ENCODE measurements around the gene FZD4. TPM values are rescaled to one million over a fixed set of nuclear protein-coding genes. Genes with fewer than 3 reads are reported as not detected.

FZD4 gene
- total RNA-seq, 1 experiment from 2014 or later = 4.5 TPM

GRCh38 chr11:86941871-86942599, 13.2 kb downstream of the FZD4 start:
- no peak overlapping the region for H2BK12ac ChIP-seq (ENCODE audit: insufficient read length, low read depth, low read length)
- TF ChIP-seq CTCF (conservative IDR thresholded peaks at IDR 0.05) = no peak
- H3K9me3 ChIP-seq (ENCODE audit: control insufficient read depth, low read depth, low read length) = no peaks in the 10 kb centered on the region
- H3K14ac ChIP-seq (ENCODE audit: insufficient read depth, low read length) = no peak overlapping the region
- H3K79me2 ChIP-seq (ENCODE audit: insufficient read depth, low read length) = no peaks in the 10 kb centered on the region
- no peak overlapping the region for H3T11ph ChIP-seq (ENCODE audit: low read length)
- H2AK5ac ChIP-seq (ENCODE audit: insufficient read length, low read length) = no peak overlapping the region
- H3K79me1 ChIP-seq (ENCODE audit: insufficient read depth, low read depth, low read length, poor library complexity, severe bottlenecking) = no peaks in the 10 kb centered on the region
- no peak overlapping the region for H3K4ac ChIP-seq (ENCODE audit: low read depth, low read length)
- Mint-ChIP-seq H3K27me3 (ENCODE audit: low read depth) (no peaks in the 10 kb centered on the region), H3K9me3 (no peaks in the 10 kb centered on the region), H3K27ac (no peak overlapping the region), H3K4me3 (no peak overlapping the region), H3K36me3 (ENCODE audit: insufficient read depth in 1 of 3, low read depth in 3 of 3) (peaks cover 0 to 8% (median 0%) of the 10 kb centered on the region in 3 experiments; a peak in 1 of 7 replicates), H3K4me1 (peaks cover 22 to 23% of the 10 kb centered on the region in 2 experiments)
- no peak overlapping the region for H3K56ac ChIP-seq (ENCODE audit: insufficient read length, low read depth, low read length)
- H3K27ac ChIP-seq (ENCODE audit: insufficient read length, low read depth, low read length) = no peak overlapping the region
- WGBS (ENCODE audit: extremely low coverage, insufficient read length, low lambda C conversion rate) = no CpG with 5 or more reads among the region's 4 CpGs
- H4K8ac ChIP-seq (replicated peaks; ENCODE audit: insufficient read length, low read depth, low read length) = no peak overlapping the region
- no peak overlapping the region for H4K91ac ChIP-seq (ENCODE audit: insufficient read length, low read depth, low read length)
- no peak overlapping the region for H3K23ac ChIP-seq (ENCODE audit: insufficient read length, low read depth, low read length)
- no peaks in the 10 kb centered on the region for H3K23me2 ChIP-seq (ENCODE audit: insufficient read length, low read depth, low read length, poor library complexity, severe bottlenecking)
- H2BK20ac ChIP-seq (ENCODE audit: low read depth, low read length, poor library complexity, severe bottlenecking) = no peak overlapping the region
- no peak overlapping the region for H3K18ac ChIP-seq (ENCODE audit: insufficient read length, low read depth, low read length)
- H4K20me1 ChIP-seq (ENCODE audit: control insufficient read depth, insufficient read depth, insufficient read length) = no peaks in the 10 kb centered on the region
- H3K4me2 ChIP-seq (ENCODE audit: insufficient read depth, insufficient read length, low read length) = no peak overlapping the region
- H3K4me1 ChIP-seq (ENCODE audit: insufficient read depth, low read length) = no peaks in the 10 kb centered on the region; the same call in 1 of the 2 replicates
- no peak overlapping the region for H2BK15ac ChIP-seq (ENCODE audit: low read depth, low read length)
- H2BK5ac ChIP-seq (ENCODE audit: insufficient read length, low read length) = no peak overlapping the region
- no peak overlapping the region for H2BK120ac ChIP-seq (ENCODE audit: low read depth, low read length, poor library complexity, severe bottlenecking)
- no peak overlapping the region for H4K5ac ChIP-seq (ENCODE audit: insufficient read length, low read depth, low read length)
- no peak for DNase-seq
- no peak overlapping the region for H3K9ac ChIP-seq (ENCODE audit: extremely low read depth, insufficient read length, low read length)
- no peak overlapping the region for H2AFZ ChIP-seq (ENCODE audit: low read length)
- no peaks in the 10 kb centered on the region for H3K27me3 ChIP-seq (ENCODE audit: insufficient read depth, low read length)
